ENCODE measurements around the gene RARB.

The RARB gene

DNA sequence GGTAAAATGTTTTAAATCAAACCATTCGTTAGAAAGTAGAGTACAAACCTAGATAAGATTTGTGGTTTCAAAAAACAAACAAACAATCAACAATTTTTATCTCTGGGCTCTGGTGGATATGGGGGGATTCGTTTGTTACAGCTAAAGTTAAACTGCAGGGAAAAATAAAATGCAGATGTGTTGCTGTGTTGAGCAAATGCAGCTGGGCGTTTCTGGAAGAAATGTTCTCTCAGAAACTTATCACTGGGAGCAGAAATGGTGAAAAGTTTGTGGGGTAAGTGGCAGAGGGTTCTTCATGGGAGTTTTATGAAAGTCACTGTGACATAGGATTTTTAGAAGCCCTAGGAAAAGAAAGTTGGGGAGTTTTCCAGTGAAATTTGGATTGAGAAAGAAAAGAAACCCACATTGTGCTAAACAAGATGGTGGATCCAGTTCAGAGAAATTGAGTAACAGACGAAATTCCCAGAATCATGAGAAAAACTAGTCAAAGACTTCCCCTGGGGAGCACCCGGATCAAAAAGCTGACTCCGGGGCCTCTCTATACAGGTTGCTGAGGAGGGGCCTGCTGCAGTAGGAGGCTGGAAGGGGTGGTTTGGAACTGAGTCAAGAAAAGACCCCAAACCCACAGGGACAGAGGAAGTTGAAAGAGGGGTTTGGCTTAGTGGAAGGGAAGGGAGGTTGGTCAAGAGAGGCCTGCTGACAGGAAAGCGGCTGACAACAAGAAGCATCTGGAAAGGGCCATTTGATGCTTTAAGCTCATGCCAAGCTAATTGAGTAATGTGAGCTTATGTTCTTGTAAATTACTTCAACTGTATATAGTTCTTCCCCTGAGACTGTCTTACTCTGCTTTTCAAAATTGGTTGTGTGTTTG, 108.7 kb downstream of the RARB start:
- no peak overlapping the region for H3K9ac ChIP-seq (ENCODE audit: low read depth in 1 of 2, low read length in 2 of 2)
- H3K27ac ChIP-seq (ENCODE audit: low read depth, low read length) = no peak overlapping the region

DNA sequence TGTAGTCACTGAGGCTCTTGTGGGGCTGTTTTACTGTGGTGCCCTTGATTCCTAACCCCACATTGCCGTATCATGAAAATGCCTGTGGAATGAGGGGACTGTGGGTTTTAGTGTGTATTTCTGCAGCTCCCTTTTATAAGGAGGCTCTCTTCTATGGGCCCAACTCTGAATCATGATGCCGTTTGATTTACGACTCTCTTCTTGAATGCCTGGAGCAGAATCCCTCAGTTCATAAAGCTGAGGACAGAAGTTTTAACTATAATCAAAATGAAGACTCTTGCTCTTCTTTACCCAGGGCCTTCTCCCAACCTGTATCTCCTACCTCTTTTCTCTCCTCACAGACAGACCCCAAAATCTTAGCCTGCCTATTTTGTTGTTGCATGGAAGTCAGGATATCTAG, 109.5 kb downstream of the RARB start:
- H3K36me3 ChIP-seq (ENCODE audit: control insufficient read depth in 1 of 2, insufficient read depth in 2 of 2, low read length in 2 of 2) = no peaks in the 10 kb centered on the region
- peaks cover 0 to 4% of the 10 kb centered on the region in 2 donors for H3K4me1 ChIP-seq (ENCODE audit: control insufficient read depth in 1 of 2, insufficient read depth in 2 of 2, low read length in 2 of 2)
- H3K27ac ChIP-seq (ENCODE audit: low read depth, low read length) = no peak overlapping the region
- H3K4me3 ChIP-seq (ENCODE audit: low read depth in 1 of 2, low read length in 2 of 2) = no peak overlapping the region
- H3K9ac ChIP-seq (ENCODE audit: low read depth in 1 of 2, low read length in 2 of 2) = no peak overlapping the region
- no peaks in the 10 kb centered on the region for H3K27me3 ChIP-seq (ENCODE audit: control insufficient read depth in 1 of 2, insufficient read depth in 2 of 2, low read length in 2 of 2)
- H3K9me3 ChIP-seq (ENCODE audit: control insufficient read depth in 1 of 2, low read length in 2 of 2) = peaks cover 0 to 4% of the 10 kb centered on the region in 2 donors

More for the DNA sequence above, 108.7 kb downstream of the RARB start:
- Histone ChIP-seq H3K9me3 (ENCODE audit: control insufficient read depth in 1 of 2, low read length in 2 of 2) (peaks cover 0 to 5% of the 10 kb centered on the region in 2 donors), H3K4me1 (ENCODE audit: control insufficient read depth in 1 of 2, insufficient read depth in 2 of 2, low read length in 2 of 2) (peaks cover 0 to 4% of the 10 kb centered on the region in 2 donors), H3K36me3 (ENCODE audit: control insufficient read depth in 1 of 2, insufficient read depth in 2 of 2, low read length in 2 of 2) (no peaks in the 10 kb centered on the region), H3K27me3 (ENCODE audit: control insufficient read depth in 1 of 2, insufficient read depth in 2 of 2, low read length in 2 of 2) (no peaks in the 10 kb centered on the region), H3K4me3 (ENCODE audit: low read depth in 1 of 2, low read length in 2 of 2) (no peak overlapping the region)

DNA sequence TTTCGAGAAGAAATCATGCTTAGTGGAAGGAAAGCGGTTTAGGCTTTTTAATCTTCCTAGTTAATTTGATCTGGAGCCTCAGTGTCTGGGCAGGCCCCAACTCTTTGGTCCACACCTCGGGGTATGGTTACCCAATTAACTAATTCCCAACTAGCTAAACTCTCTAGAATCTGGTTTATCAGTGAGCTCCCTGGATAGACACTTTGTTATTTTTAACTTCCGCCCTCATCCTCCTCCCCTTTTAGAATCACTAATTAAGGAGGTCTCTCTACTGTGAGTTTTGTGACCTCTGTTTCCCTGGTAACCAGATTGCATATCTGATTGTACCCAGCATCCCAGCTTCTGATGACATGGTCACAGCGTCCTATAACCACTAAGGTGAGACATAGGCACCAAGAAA, 112.2 kb downstream of the RARB start:
- no peaks in the 10 kb centered on the region for H3K36me3 ChIP-seq (ENCODE audit: control insufficient read depth in 1 of 2, insufficient read depth in 2 of 2, low read length in 2 of 2)
- no peak overlapping the region for H3K9ac ChIP-seq (ENCODE audit: low read depth in 1 of 2, low read length in 2 of 2)
- H3K4me1 ChIP-seq (ENCODE audit: control insufficient read depth in 1 of 2, insufficient read depth in 2 of 2, low read length in 2 of 2) = no peaks in the 10 kb centered on the region
- H3K27ac ChIP-seq (ENCODE audit: low read depth, low read length) = no peak overlapping the region
- no peaks in the 10 kb centered on the region for H3K9me3 ChIP-seq (ENCODE audit: control insufficient read depth in 1 of 2, low read length in 2 of 2)
- no peak overlapping the region for H3K4me3 ChIP-seq (ENCODE audit: low read depth in 1 of 2, low read length in 2 of 2)
- H3K27me3 ChIP-seq (ENCODE audit: control insufficient read depth in 1 of 2, insufficient read depth in 2 of 2, low read length in 2 of 2) = no peaks in the 10 kb centered on the region

DNA sequence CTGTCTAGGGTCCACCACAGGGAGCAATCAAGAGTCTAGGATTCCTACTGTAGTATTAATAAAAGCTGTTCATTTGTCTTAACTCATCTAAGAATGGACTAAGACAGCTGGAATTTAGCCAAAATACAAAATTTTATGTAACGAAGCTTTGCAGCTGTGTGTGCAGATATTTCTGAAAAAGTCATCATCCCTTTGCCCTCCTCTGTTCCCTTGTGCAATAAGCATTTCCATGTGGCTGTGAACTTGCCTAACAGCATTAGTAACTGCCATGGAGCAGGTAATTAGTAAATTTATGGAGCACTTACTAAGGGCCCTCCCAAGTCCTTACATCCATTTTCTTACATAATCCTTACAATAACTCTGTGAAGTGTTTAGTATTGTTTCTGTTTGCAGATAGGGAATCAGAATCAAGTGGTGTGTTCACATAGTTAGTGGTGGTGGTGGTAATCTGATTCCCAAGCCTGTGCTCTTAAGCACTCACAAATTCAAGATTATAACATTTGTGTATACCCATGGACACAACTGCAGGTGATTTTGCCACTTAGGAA, 114.5 kb downstream of the RARB start:
- Histone ChIP-seq H3K9ac (ENCODE audit: low read depth in 1 of 2, low read length in 2 of 2) (no peak overlapping the region), H3K27me3 (ENCODE audit: control insufficient read depth in 1 of 2, insufficient read depth in 2 of 2, low read length in 2 of 2) (no peaks in the 10 kb centered on the region), H3K4me1 (ENCODE audit: control insufficient read depth in 1 of 2, insufficient read depth in 2 of 2, low read length in 2 of 2) (no peaks in the 10 kb centered on the region), H3K27ac (ENCODE audit: low read depth, low read length) (no peak overlapping the region), H3K36me3 (ENCODE audit: control insufficient read depth in 1 of 2, insufficient read depth in 2 of 2, low read length in 2 of 2) (no peaks in the 10 kb centered on the region), H3K4me3 (ENCODE audit: low read depth in 1 of 2, low read length in 2 of 2) (no peak overlapping the region), H3K9me3 (ENCODE audit: control insufficient read depth in 1 of 2, low read length in 2 of 2) (no peaks in the 10 kb centered on the region)

DNA sequence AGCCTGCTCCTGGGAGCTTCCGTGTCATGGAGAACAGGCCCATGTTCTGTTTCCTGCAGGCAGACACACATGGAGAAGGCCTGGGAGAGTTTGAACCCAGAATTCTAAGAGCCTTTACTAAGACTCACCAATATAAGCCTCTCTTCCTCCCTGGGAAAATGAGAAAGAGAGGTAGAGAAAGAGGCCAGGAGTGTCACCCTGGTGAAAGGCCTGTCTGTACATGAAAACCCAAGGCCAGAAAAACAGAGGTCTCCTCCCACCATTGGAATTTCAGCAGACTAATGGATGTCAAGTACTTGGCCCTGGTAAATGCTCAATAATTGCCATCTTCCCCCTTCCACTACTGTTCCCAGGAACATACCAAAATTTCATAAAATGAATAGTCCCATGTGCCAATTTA, 119.0 kb downstream of the RARB start:
- H3K27me3 ChIP-seq (ENCODE audit: control insufficient read depth in 1 of 2, insufficient read depth in 2 of 2, low read length in 2 of 2) = no peaks in the 10 kb centered on the region
- H3K9ac ChIP-seq (ENCODE audit: low read depth in 1 of 2, low read length in 2 of 2) = no peak overlapping the region
- no peaks in the 10 kb centered on the region for H3K36me3 ChIP-seq (ENCODE audit: control insufficient read depth in 1 of 2, insufficient read depth in 2 of 2, low read length in 2 of 2)
- no peak overlapping the region for H3K4me3 ChIP-seq (ENCODE audit: low read depth in 1 of 2, low read length in 2 of 2)
- no peaks in the 10 kb centered on the region for H3K4me1 ChIP-seq (ENCODE audit: control insufficient read depth in 1 of 2, insufficient read depth in 2 of 2, low read length in 2 of 2)
- H3K27ac ChIP-seq (ENCODE audit: low read depth, low read length) = no peak overlapping the region
- no peaks in the 10 kb centered on the region for H3K9me3 ChIP-seq (ENCODE audit: control insufficient read depth in 1 of 2, low read length in 2 of 2)

DNA sequence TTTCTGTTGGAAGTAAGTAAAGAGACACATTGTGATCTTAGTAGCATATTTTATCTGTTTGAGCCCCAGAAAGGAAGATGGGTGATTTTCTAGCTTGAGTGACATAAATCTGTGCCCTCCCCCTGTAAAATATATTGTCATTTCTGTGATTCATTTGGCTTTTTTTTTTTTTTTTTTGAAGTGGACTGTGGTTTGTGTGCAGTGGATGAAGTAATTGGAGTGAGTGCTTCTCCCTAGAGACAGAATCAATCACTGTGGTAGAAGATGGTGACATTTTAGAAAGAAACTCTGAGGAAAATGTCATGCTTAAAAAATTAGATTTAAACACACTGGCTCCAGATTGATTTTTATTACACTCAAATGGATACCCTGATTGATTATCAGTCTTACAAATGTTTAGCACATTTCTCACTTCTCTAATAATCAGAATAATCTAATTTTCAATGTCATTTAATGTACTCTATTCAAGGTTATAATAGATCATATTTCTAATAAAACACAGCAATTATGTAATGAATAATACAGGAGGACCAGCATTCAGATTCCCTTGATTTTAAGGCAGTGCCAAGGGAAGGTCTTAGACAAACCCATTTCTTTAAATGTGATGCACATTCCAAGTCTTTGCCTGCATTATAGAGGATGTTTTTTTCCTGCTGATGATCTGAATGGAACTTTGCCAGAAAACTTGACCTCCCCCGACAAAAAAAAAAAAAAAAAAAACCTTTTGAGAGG, 120.0 kb downstream of the RARB start:
- Histone ChIP-seq H3K9me3 (ENCODE audit: control insufficient read depth in 1 of 2, low read length in 2 of 2) (no peaks in the 10 kb centered on the region), H3K4me1 (ENCODE audit: control insufficient read depth in 1 of 2, insufficient read depth in 2 of 2, low read length in 2 of 2) (no peaks in the 10 kb centered on the region), H3K27me3 (ENCODE audit: control insufficient read depth in 1 of 2, insufficient read depth in 2 of 2, low read length in 2 of 2) (no peaks in the 10 kb centered on the region), H3K9ac (ENCODE audit: low read depth in 1 of 2, low read length in 2 of 2) (no peak overlapping the region), H3K4me3 (ENCODE audit: low read depth in 1 of 2, low read length in 2 of 2) (no peak overlapping the region), H3K36me3 (ENCODE audit: control insufficient read depth in 1 of 2, insufficient read depth in 2 of 2, low read length in 2 of 2) (no peaks in the 10 kb centered on the region), H3K27ac (ENCODE audit: low read depth, low read length) (no peak overlapping the region)

DNA sequence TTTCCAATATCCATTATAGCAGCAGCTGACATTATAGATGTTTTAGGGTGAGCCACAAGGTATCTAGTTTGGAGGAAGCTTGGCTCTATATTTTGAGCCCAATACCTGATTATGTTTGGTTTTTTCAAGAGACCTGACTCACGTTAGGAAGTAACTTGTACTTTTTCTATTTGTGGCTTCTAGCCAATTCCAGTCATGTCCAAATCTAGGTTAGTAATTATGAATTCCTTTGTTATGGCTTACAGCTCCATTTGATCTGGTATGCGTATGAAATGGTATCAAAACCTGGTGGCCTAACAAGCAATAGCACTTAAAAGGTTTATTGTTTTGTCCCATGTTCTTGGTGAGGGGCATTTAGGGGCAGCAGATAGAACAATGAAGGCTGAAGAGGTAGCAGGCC, 120.8 kb downstream of the RARB start:
- Histone ChIP-seq H3K9ac (ENCODE audit: low read depth in 1 of 2, low read length in 2 of 2) (no peak overlapping the region), H3K4me3 (ENCODE audit: low read depth in 1 of 2, low read length in 2 of 2) (no peak overlapping the region), H3K27me3 (ENCODE audit: control insufficient read depth in 1 of 2, insufficient read depth in 2 of 2, low read length in 2 of 2) (no peaks in the 10 kb centered on the region), H3K9me3 (ENCODE audit: control insufficient read depth in 1 of 2, low read length in 2 of 2) (no peaks in the 10 kb centered on the region), H3K36me3 (ENCODE audit: control insufficient read depth in 1 of 2, insufficient read depth in 2 of 2, low read length in 2 of 2) (no peaks in the 10 kb centered on the region), H3K27ac (ENCODE audit: low read depth, low read length) (no peak overlapping the region), H3K4me1 (ENCODE audit: control insufficient read depth in 1 of 2, insufficient read depth in 2 of 2, low read length in 2 of 2) (no peaks in the 10 kb centered on the region)

DNA sequence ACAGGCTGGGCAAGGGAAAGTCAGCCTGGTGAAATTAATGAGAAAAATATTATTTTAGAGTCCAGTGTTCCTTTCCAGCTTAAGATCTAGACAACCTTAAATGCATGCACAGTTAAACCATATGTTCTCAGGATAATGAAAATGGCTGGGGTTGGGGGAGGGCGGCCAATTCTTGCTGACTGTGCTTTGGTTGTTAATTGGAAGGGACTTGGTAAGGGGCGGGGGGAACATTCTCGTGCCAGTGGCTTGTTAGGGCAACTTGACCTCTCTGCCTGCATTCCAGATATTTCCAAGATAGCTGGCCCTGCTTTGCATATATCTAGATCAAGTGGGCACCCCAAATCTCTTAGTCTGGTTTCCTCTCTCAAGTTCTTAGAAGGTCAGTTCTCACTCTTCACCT, 124.2 kb downstream of the RARB start:
- H3K9ac ChIP-seq (ENCODE audit: low read depth in 1 of 2, low read length in 2 of 2) = no peak overlapping the region
- H3K4me1 ChIP-seq (ENCODE audit: control insufficient read depth in 1 of 2, insufficient read depth in 2 of 2, low read length in 2 of 2) = no peaks in the 10 kb centered on the region
- no peak overlapping the region for H3K4me3 ChIP-seq (ENCODE audit: low read depth in 1 of 2, low read length in 2 of 2)
- no peak overlapping the region for H3K27ac ChIP-seq (ENCODE audit: low read depth, low read length)
- no peaks in the 10 kb centered on the region for H3K9me3 ChIP-seq (ENCODE audit: control insufficient read depth in 1 of 2, low read length in 2 of 2)
- peaks cover 0 to 4% of the 10 kb centered on the region in 2 donors for H3K27me3 ChIP-seq (ENCODE audit: control insufficient read depth in 1 of 2, insufficient read depth in 2 of 2, low read length in 2 of 2)
- no peaks in the 10 kb centered on the region for H3K36me3 ChIP-seq (ENCODE audit: control insufficient read depth in 1 of 2, insufficient read depth in 2 of 2, low read length in 2 of 2)

DNA sequence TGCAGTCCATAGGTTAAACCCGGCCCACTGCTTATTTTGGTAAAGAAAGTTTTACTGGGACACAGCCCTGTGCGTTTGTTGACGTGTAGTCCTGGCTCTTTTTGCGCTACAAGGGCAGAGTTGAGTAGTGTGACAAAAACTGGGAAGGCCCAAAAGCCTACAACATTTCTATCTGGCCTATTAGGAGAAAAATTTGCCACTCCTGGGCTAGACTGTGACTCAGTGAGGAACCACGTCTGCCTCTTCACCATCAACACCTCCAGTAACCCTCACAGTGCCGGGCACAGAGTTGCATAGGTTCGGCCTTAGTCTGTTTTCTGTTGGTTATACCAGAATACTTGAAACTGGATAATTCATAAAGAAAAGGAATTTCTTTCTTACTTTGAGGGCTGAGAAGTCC, 126.3 kb downstream of the RARB start:
- H3K4me3 ChIP-seq (ENCODE audit: low read depth in 1 of 2, low read length in 2 of 2) = no peak overlapping the region
- H3K36me3 ChIP-seq (ENCODE audit: control insufficient read depth in 1 of 2, insufficient read depth in 2 of 2, low read length in 2 of 2) = no peaks in the 10 kb centered on the region
- H3K9me3 ChIP-seq (ENCODE audit: control insufficient read depth in 1 of 2, low read length in 2 of 2) = no peaks in the 10 kb centered on the region
- no peak overlapping the region for H3K27ac ChIP-seq (ENCODE audit: low read depth, low read length)
- peaks cover 0 to 4% of the 10 kb centered on the region in 2 donors for H3K27me3 ChIP-seq (ENCODE audit: control insufficient read depth in 1 of 2, insufficient read depth in 2 of 2, low read length in 2 of 2)
- no peak overlapping the region for H3K9ac ChIP-seq (ENCODE audit: low read depth in 1 of 2, low read length in 2 of 2)
- no peaks in the 10 kb centered on the region for H3K4me1 ChIP-seq (ENCODE audit: control insufficient read depth in 1 of 2, insufficient read depth in 2 of 2, low read length in 2 of 2)
